Brain microvascular endothelial cell (primary cell): ENCODE data around the gene CDCA8.

Experiments
- DNase-seq: peaks from one replicate; pipeline ENCODE4 v3.0.0-alpha.2; 2020
- H3K27ac ChIP-seq: fragments of 250-450 bp; sonication (Bioruptor Pico); 2 replicates; pipeline ENCODE4 v1.5.1; 2020; ENCODE audit warnings: mild to moderate bottlenecking, moderate library complexity
- H3K27me3 ChIP-seq: fragments of 250-450 bp; sonication (Bioruptor Pico); replicated peaks from 2 replicates; pipeline ENCODE4 v1.5.1; 2020; ENCODE audit warnings: mild to moderate bottlenecking
- H3K36me3 ChIP-seq: fragments of 250-450 bp; sonication (Bioruptor Pico); replicated peaks from 2 replicates; pipeline ENCODE4 v1.5.1; 2020; ENCODE audit warnings: mild to moderate bottlenecking
- H3K4me3 ChIP-seq: 2 replicates; pipeline ENCODE4 v1.5.1; 2011; ENCODE audit warnings: low read depth, mild to moderate bottlenecking, control low read depth, low read length, moderate library complexity
- CTCF ChIP-seq: IDR thresholded peaks from 2 replicates; pipeline ENCODE4 v1.5.1; 2011; ENCODE audit warnings: low read depth, mild to moderate bottlenecking, moderate library complexity, low read length, control low read depth, inconsistent platforms; ENCODE audit errors: missing control alignments
- in situ Hi-C: cut with HindIII; loops from 2 replicates; pipeline ENCODE4 v1.10.0; 2017; ENCODE audit warnings: low sequenced_read_pairs, low pct_ligation_motif_present

The CDCA8 gene

GRCh38 chr1:37718901-37719571, 26.7 kb downstream of the CDCA8 start:
- Histone ChIP-seq H3K27ac (no peak overlapping the region), H3K4me3 (no peak overlapping the region), H3K27me3 (no peaks in the 10 kb centered on the region), H3K36me3 (no peaks in the 10 kb centered on the region)
- in situ Hi-C loops, result no loop called here
- DNase-seq, result no peak
- no peak for TF ChIP-seq CTCF

- Histone ChIP-seq H3K27ac (no peak overlapping the region), H3K4me3 (no peak overlapping the region), H3K36me3 (no peaks in the 10 kb centered on the region), H3K27me3 (no peaks in the 10 kb centered on the region)
- in situ Hi-C loops, result no loop called here
- DNase-seq, result no peak
- no peak for TF ChIP-seq CTCF
Observed at GRCh38 chr1:37719572-37720195, 27.4 kb downstream of the CDCA8 start.

GRCh38 chr1:37720231-37721130, 28.2 kb downstream of the CDCA8 start:
- in situ Hi-C loops, result no loop called here
- no peak for TF ChIP-seq CTCF
- H3K36me3 ChIP-seq, result no peaks in the 10 kb centered on the region

GRCh38 chr1:37721565-37721964, 29.2 kb downstream of the CDCA8 start:
- H3K36me3 ChIP-seq, result no peaks in the 10 kb centered on the region
- in situ Hi-C loops, result no loop called here
- H3K4me3 ChIP-seq, result no peak overlapping the region
- H3K27me3 ChIP-seq, result no peaks in the 10 kb centered on the region
- DNase-seq, result no peak
- TF ChIP-seq CTCF, result no peak
- no peak overlapping the region for H3K27ac ChIP-seq

More at GRCh38 chr1:37720231-37721130, 28.2 kb downstream of the CDCA8 start:
- no peak overlapping the region for H3K27ac ChIP-seq
- no peak overlapping the region for H3K4me3 ChIP-seq
- DNase-seq, result no peak
- H3K27me3 ChIP-seq, result no peaks in the 10 kb centered on the region

GRCh38 chr1:37722181-37723071, 30.1 kb downstream of the CDCA8 start:
- in situ Hi-C loops, result no loop called here
- peaks cover 3% of the 10 kb centered on the region for H3K27me3 ChIP-seq
- TF ChIP-seq CTCF, result no peak
- no peaks in the 10 kb centered on the region for H3K36me3 ChIP-seq
- H3K27ac ChIP-seq, result no peak overlapping the region
- no peak for DNase-seq
- H3K4me3 ChIP-seq, result no peak overlapping the region
